ENCODE data around the gene IFNL3.
"Not testable (repeated sequence)": the region's sequence is repeated elsewhere in the genome, so short reads cannot be mapped to it uniquely, and the experiment has no call there.

The IFNL3 gene

DNA sequence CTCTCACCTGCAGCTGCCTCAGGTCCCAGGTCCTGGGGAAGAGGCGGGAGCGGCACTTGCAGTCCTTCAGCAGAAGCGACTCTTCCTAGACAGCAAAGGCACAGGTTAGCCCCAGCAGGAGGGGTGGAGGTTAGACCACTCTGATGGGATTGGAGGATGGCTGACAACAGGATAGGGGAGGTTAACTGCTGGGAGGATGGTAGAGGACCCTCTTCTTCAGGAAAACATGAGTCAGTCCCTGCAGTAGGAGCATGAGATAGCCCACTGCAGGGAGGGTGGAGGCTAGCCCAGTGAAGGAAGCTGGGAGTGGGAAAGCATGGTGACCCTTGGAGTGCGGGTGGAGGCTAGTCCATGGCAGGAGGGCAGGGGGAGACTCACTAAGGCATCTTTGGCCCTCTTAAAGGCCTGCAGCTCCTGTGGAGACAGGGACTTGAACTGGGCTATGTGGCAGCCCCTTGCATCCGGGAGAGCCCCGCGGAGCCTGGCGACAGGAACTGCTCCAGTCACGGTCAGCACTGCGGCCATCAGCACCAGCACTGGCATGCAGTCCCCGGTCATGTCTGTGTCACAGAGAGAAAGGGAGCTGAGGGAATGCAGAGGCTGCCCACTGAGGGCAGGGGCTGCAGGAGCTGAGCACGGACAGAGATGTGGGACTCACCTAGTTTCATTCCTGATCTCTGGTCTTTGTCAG, at the start of gene IFNL3:
Gene IFNL3, minus strand, starts transcription at position 597 of the 691 bp plus-strand sequence. Its CDS starts 39 bp downstream, at position 558.
- not testable (repeated sequence) for H3K4me3 ChIP-seq

DNA sequence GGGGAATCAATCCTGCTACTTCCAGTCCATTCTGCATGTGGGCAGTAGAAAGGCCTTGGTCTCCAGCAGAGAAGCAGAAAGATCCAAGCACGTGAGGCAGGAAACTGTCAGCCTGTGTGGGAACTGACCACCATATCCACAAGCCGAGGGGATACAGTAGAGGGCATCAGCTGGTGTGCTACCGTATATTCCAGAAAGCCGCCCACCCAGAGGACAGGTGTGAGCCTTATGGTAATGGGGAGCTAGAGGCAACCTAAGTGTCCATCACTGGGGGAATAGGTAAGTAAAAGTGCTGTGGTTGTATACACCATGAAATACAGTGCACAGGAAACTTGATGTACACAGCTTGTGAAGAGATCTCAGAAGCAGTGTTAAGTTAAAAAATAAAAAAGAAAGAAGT, 48.6 kb upstream of the IFNL3 start:
- H3K4me3 ChIP-seq, result no peak overlapping the region
- H3K27ac ChIP-seq, result no peak overlapping the region
- no peak for DNase-seq (ENCODE audit: low spot score)
- TF ChIP-seq, protein P1, sequence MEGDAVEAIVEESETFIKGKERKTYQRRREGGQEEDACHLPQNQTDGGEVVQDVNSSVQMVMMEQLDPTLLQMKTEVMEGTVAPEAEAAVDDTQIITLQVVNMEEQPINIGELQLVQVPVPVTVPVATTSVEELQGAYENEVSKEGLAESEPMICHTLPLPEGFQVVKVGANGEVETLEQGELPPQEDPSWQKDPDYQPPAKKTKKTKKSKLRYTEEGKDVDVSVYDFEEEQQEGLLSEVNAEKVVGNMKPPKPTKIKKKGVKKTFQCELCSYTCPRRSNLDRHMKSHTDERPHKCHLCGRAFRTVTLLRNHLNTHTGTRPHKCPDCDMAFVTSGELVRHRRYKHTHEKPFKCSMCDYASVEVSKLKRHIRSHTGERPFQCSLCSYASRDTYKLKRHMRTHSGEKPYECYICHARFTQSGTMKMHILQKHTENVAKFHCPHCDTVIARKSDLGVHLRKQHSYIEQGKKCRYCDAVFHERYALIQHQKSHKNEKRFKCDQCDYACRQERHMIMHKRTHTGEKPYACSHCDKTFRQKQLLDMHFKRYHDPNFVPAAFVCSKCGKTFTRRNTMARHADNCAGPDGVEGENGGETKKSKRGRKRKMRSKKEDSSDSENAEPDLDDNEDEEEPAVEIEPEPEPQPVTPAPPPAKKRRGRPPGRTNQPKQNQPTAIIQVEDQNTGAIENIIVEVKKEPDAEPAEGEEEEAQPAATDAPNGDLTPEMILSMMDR (IDR thresholded peaks at IDR 0.05), result no peak

More for the DNA sequence above, at the start of gene IFNL3:
- not testable (repeated sequence) for H3K27ac ChIP-seq; DNase-seq (ENCODE audit: low spot score)

DNA sequence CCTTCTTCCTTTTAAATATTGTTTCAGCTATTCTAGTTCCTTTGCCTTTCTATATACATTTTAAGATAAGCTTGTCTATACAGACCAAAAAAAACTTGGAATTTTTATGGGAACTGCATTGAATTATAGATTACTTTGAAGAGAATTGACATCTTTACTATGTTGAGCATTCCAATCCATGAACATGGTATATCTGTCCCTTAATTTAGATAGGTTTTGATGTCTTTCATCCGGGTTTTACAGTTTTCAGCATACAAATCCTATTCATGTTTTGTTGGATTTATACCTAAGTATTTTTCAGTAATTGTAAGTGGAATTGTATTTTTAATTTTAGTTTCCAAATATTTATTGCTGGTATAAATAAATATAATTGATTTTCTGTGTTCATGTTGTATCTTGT, 39.2 kb upstream of the IFNL3 start:
- H3K4me3 ChIP-seq, result no peak overlapping the region
- no peak for DNase-seq (ENCODE audit: low spot score)
- TF ChIP-seq, protein P1 (IDR thresholded peaks at IDR 0.05), result no peak
- no peak overlapping the region for H3K27ac ChIP-seq

DNA sequence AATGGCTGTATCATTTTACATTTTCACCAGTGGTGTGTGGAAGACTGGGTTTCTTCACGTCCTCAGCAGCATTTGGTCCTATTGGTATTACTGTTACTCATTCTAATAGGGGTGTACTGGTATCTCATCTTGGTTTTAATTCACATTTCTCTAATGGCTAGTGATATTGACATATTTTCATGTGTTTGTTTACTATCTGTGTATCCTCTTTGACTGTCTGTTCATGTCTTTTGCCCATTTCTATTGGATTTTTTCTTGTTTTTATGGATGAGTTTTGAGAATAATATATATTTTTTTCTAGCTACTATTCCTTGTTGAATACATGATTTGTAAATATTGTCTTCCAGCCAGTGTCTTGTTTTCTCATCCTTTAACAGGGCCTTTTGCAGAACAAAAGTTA, 37.2 kb upstream of the IFNL3 start:
- H3K4me3 ChIP-seq, result no peak overlapping the region
- no peak overlapping the region for H3K27ac ChIP-seq
- DNase-seq (ENCODE audit: low spot score), result no peak
- TF ChIP-seq, protein P1 (IDR thresholded peaks at IDR 0.05), result no peak

DNA sequence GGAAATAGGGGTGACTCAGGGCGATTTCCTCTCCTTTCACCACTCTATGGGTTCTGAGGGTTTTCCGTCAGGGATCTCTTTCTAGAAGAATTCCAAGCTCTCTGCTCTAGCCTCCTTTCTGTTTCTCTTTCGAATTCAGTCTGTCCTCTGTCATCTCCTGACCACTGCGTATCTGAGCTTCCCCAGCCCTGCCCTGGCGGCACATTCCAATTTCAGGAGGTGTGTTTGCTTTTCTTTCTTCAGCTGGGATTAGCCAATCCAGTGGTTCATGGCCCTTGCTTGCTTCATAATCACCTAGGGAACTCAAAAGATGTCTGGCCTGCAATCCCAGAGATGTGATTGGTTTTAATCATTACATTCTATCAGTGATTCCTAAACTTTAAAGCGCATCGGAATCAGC, 32.8 kb upstream of the IFNL3 start:
- Histone ChIP-seq H3K4me3 (no peak overlapping the region), H3K27ac (no peak overlapping the region)
- no peak for DNase-seq (ENCODE audit: low spot score)
- TF ChIP-seq, protein P1 (IDR thresholded peaks at IDR 0.05), result no peak

DNA sequence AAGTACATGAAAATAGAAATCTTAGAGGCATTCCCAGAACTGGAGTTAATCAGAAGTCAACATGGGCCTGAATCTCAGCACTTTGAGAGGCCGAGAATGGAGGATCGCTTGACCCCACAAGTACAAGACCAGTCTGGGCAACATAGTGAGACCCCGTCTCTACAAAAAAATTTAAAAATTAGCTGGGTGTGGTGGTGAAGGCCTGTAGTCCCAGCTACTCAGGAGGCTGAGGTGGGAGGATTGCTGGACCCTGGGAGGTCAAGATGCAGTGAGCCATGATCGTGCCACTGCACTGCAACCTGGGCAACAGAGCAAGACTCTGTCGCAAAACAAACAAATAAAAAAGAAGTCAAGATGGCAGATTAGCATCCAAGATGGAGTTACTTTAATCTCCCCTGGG, 31.9 kb upstream of the IFNL3 start:
- peak; percentile 14 for DNase-seq (ENCODE audit: low spot score)
- no peak overlapping the region for H3K4me3 ChIP-seq
- TF ChIP-seq, protein P1 (IDR thresholded peaks at IDR 0.05), result no peak
- no peak overlapping the region for H3K27ac ChIP-seq

DNA sequence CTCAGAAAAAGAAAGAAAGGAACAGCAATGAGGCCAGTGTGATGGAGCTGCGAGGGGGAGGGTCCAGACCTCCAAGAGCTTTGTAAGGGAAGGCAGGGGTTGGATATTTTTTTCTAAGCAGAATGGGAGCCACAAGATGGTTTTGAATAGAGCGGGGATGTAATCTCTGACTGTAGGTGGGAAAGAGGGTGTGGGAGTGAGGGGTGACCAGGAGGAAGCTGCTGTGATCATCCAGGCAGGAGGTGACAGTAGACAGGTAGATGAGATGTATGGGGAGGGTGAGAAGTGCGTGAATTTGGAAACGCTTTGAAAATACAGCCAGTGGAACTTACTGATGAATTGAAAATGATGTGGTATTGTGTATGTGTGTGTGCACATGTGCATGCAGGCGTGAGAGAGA, 30.8 kb upstream of the IFNL3 start:
- H3K27ac ChIP-seq, result no peak overlapping the region
- DNase-seq (ENCODE audit: low spot score), result no peak
- TF ChIP-seq, protein P1 (IDR thresholded peaks at IDR 0.05), result no peak
- H3K4me3 ChIP-seq, result no peak overlapping the region

DNA sequence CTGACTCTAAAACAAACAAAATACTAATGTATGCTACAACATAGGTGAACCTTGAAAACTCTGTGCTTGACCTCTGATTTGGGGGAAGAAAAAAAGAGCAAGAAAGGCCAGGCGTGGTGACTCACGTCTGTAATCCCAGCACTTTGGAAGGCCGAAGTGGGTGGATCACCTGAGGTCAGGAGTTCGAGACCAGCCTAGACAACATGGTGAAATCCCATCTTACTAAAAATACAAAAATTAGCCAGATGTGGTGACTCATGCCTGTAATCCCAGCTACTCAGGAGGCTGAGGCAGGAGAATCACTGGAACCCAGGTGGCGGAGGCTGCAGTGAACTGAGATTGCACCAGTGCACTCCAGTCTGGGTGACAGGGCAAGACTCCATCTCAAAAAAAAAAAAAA, 29.1 kb upstream of the IFNL3 start:
- DNase-seq (ENCODE audit: low spot score); H3K4me3 ChIP-seq: not testable (repeated sequence)

More for the DNA sequence above, 29.1 kb upstream of the IFNL3 start:
- not testable (repeated sequence) for H3K27ac ChIP-seq
